ENCODE results near the gene RGS16.

DNA sequence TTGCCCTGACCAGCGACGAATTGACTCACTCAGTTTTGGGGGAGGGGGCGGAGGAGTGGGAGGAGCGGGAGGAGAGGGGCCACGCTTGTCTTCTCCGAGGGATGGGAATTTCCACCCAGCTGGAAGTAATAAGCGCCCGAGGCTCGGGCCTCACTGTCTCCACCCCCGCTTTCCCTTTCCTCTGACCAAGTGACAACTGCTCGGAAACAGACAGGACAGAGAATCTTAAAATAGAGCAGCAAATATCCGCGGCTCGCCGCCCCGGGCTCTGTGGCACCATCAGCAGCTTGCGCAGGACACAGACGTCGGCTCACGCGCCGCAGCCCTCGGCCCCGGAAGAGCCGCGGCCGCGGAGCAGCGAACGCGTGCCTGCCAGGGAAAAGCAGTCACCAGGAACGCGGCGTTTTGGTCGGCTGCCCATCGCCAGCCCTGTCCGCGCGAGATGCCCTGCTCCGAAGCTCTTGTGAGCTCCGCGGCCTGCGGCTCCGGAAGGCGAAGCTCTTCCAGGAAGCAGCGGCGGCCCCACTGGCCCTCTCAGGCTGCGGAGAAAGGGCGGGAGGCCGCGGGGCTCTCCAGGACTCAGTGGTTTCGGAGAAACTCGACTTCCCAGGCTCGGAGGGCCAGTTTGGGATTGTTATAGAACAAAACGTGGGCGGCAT is 10.7 kb upstream of the RGS16 start:
- TF ChIP-seq, protein P1, sequence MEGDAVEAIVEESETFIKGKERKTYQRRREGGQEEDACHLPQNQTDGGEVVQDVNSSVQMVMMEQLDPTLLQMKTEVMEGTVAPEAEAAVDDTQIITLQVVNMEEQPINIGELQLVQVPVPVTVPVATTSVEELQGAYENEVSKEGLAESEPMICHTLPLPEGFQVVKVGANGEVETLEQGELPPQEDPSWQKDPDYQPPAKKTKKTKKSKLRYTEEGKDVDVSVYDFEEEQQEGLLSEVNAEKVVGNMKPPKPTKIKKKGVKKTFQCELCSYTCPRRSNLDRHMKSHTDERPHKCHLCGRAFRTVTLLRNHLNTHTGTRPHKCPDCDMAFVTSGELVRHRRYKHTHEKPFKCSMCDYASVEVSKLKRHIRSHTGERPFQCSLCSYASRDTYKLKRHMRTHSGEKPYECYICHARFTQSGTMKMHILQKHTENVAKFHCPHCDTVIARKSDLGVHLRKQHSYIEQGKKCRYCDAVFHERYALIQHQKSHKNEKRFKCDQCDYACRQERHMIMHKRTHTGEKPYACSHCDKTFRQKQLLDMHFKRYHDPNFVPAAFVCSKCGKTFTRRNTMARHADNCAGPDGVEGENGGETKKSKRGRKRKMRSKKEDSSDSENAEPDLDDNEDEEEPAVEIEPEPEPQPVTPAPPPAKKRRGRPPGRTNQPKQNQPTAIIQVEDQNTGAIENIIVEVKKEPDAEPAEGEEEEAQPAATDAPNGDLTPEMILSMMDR (IDR thresholded peaks at IDR 0.05; ENCODE audit: low read depth, low read length, missing input control): no peak
- TF ChIP-seq SP1 (IDR thresholded peaks at IDR 0.05) (peak; percentile 47), HNF4A (conservative IDR thresholded peaks at IDR 0.05) (no peak), YY1 (IDR thresholded peaks at IDR 0.05) (peak; percentile 47), HNF4G (IDR thresholded peaks at IDR 0.05) (no peak), GABPA (IDR thresholded peaks at IDR 0.05 in 1 of 2, conservative IDR thresholded peaks at IDR 0.05 in 1 of 2) (no peak), ATF3 (IDR thresholded peaks at IDR 0.05) (no peak), ZBTB33 (IDR thresholded peaks at IDR 0.05) (peak; percentile 28), MAX (IDR thresholded peaks at IDR 0.05) (peak; percentile 59)
